ENCODE results near the gene ABHD1.

Gene ABHD1

GRCh38 chr2:27092696-27093429 lies 30.8 kb upstream of the ABHD1 start:
- H3K27me3 ChIP-seq (ENCODE audit: insufficient read depth, poor library complexity, severe bottlenecking): no peaks in the 10 kb centered on the region
- H3K27ac ChIP-seq (replicated peaks): no peak overlapping the region
- TF ChIP-seq CTCF (IDR thresholded peaks at IDR 0.05; ENCODE audit: insufficient read depth, low read length): no peak
- TF ChIP-seq, protein P1, sequence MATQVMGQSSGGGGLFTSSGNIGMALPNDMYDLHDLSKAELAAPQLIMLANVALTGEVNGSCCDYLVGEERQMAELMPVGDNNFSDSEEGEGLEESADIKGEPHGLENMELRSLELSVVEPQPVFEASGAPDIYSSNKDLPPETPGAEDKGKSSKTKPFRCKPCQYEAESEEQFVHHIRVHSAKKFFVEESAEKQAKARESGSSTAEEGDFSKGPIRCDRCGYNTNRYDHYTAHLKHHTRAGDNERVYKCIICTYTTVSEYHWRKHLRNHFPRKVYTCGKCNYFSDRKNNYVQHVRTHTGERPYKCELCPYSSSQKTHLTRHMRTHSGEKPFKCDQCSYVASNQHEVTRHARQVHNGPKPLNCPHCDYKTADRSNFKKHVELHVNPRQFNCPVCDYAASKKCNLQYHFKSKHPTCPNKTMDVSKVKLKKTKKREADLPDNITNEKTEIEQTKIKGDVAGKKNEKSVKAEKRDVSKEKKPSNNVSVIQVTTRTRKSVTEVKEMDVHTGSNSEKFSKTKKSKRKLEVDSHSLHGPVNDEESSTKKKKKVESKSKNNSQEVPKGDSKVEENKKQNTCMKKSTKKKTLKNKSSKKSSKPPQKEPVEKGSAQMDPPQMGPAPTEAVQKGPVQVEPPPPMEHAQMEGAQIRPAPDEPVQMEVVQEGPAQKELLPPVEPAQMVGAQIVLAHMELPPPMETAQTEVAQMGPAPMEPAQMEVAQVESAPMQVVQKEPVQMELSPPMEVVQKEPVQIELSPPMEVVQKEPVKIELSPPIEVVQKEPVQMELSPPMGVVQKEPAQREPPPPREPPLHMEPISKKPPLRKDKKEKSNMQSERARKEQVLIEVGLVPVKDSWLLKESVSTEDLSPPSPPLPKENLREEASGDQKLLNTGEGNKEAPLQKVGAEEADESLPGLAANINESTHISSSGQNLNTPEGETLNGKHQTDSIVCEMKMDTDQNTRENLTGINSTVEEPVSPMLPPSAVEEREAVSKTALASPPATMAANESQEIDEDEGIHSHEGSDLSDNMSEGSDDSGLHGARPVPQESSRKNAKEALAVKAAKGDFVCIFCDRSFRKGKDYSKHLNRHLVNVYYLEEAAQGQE (IDR thresholded peaks at IDR 0.05; ENCODE audit: insufficient replicate concordance, low read depth): no peak
- no peak for TF ChIP-seq SPI1 (IDR thresholded peaks at IDR 0.05; ENCODE audit: borderline replicate concordance, low read depth)
- no peak for TF ChIP-seq GABPA (IDR thresholded peaks at IDR 0.05; ENCODE audit: low read depth)
- TF ChIP-seq POLR2AphosphoS5 (IDR thresholded peaks at IDR 0.05; ENCODE audit: low read depth): no peak
- no peak overlapping the region for H3K4me3 ChIP-seq (replicated peaks; ENCODE audit: insufficient read depth, low read length)
- DNase-seq (ENCODE audit: low read depth in 1 of 2, low spot score in 1 of 2): no peak

DNA sequence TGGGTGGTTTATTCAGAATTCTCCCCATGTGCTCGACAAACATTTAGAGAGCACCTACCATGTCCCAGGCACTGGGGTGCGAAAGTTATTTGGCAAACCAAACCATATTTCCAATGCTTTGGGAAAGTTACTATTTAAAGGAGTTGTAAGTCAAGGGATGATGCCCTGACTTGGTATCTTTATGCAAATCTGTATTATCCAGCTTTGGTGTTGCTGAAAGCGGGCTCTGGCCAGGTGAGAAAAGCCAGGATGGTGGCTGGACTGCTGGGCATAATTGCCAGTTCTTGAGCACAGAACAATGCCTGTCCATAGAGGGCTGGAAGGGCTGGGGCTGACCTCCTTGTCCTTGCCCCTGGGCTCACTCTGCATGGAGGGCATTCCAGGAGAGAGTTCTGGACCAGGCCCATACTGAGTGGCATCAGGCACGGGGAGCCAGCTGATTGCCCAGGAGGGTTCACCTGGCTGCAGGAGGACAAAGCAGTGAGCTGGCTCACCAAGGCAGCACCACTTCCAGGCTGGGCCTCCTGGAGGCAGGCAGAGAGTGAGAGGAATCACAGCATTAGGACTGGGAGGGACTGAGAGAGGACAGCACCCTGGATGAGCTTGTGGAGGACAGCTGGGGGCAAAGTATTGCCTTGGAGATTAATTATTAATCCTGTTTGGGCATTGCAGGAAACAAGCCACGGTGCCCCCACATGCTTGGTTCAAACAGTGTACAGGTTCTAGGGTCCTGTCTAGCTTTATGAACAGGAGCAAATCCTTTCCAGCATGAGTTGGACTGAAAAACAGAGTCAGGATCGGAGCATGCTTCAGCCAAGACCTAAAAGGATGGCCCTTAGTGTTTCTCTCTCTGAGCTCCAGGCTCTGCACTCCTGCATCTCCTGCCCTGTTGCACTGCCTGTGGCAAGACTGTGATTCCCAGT lies 29.9 kb upstream of the ABHD1 start:
- Histone ChIP-seq H3K27me3 (ENCODE audit: insufficient read depth, poor library complexity, severe bottlenecking) (no peaks in the 10 kb centered on the region), H3K4me3 (replicated peaks; ENCODE audit: insufficient read depth, low read length) (no peak overlapping the region), H3K27ac (replicated peaks) (no peak overlapping the region)
- TF ChIP-seq, protein P1 (IDR thresholded peaks at IDR 0.05; ENCODE audit: insufficient replicate concordance, low read depth): no peak
- TF ChIP-seq GABPA (IDR thresholded peaks at IDR 0.05; ENCODE audit: low read depth) (no peak), POLR2AphosphoS5 (IDR thresholded peaks at IDR 0.05; ENCODE audit: low read depth) (no peak), SPI1 (IDR thresholded peaks at IDR 0.05; ENCODE audit: borderline replicate concordance, low read depth) (no peak), CTCF (IDR thresholded peaks at IDR 0.05; ENCODE audit: insufficient read depth, low read length) (no peak)
- DNase-seq (ENCODE audit: low read depth in 1 of 2, low spot score in 1 of 2): no peak

- no peak overlapping the region for H3K4me3 ChIP-seq (replicated peaks; ENCODE audit: insufficient read depth, low read length)
- H3K27me3 ChIP-seq (ENCODE audit: insufficient read depth, poor library complexity, severe bottlenecking): no peaks in the 10 kb centered on the region
- no peak overlapping the region for H3K27ac ChIP-seq (replicated peaks)
- no peak for TF ChIP-seq GABPA (IDR thresholded peaks at IDR 0.05; ENCODE audit: low read depth)
- TF ChIP-seq CTCF (IDR thresholded peaks at IDR 0.05; ENCODE audit: insufficient read depth, low read length): no peak
- no peak for TF ChIP-seq POLR2AphosphoS5 (IDR thresholded peaks at IDR 0.05; ENCODE audit: low read depth)
- TF ChIP-seq SPI1 (IDR thresholded peaks at IDR 0.05; ENCODE audit: borderline replicate concordance, low read depth): no peak
- TF ChIP-seq, protein P1 (IDR thresholded peaks at IDR 0.05; ENCODE audit: insufficient replicate concordance, low read depth): no peak
- no peak for DNase-seq (ENCODE audit: low read depth in 1 of 2, low spot score in 1 of 2)
Observed at GRCh38 chr2:27094353-27094984, 29.1 kb upstream of the ABHD1 start.
